ENCODE measurements around the gene TMEM176A.

The TMEM176A gene

GRCh38 chr7:150824379-150825177 lies 24.0 kb downstream of the TMEM176A start:
- H3K27me3 ChIP-seq (ENCODE audit: low read length) = no peaks in the 10 kb centered on the region
- no peaks in the 10 kb centered on the region for H4K20me1 ChIP-seq (ENCODE audit: low read depth, low read length)
- no peaks in the 10 kb centered on the region for H3F3A ChIP-seq (ENCODE audit: insufficient read depth)
- H3K27ac ChIP-seq (ENCODE audit: low read depth, low read length) = no peak overlapping the region
- H2AFZ ChIP-seq (ENCODE audit: low read depth, low read length, severe bottlenecking) = no peak overlapping the region
- H3K4me3 ChIP-seq (ENCODE audit: insufficient read depth, low read length, poor library complexity, severe bottlenecking) = no peak overlapping the region
- no peaks in the 10 kb centered on the region for H3K79me2 ChIP-seq (ENCODE audit: insufficient read depth, low read length)
- no peak for TF ChIP-seq EZH2phosphoT487 (conservative IDR thresholded peaks at IDR 0.05; ENCODE audit: low read length)
- TF ChIP-seq CTCF (IDR thresholded peaks at IDR 0.05; ENCODE audit: insufficient read depth, low read length, poor library complexity, severe bottlenecking) = no peak
- no peak overlapping the region for H3K4me2 ChIP-seq (ENCODE audit: low read depth, low read length, poor library complexity, severe bottlenecking)
- H3K36me3 ChIP-seq (ENCODE audit: low read length) = no peaks in the 10 kb centered on the region
- H3K9me2 ChIP-seq (replicated peaks; ENCODE audit: insufficient read depth, low read length) = no peaks in the 10 kb centered on the region
- H3K9me3 ChIP-seq (ENCODE audit: insufficient read depth, low read length) = no peaks in the 10 kb centered on the region
- no peak overlapping the region for H3K9ac ChIP-seq (ENCODE audit: low read length)

GRCh38 chr7:150826061-150826849 lies 25.7 kb downstream of the TMEM176A start:
- H3K9me3 ChIP-seq (ENCODE audit: insufficient read depth, low read length) = no peaks in the 10 kb centered on the region
- H3F3A ChIP-seq (ENCODE audit: insufficient read depth) = no peaks in the 10 kb centered on the region
- H4K20me1 ChIP-seq (ENCODE audit: low read depth, low read length) = no peaks in the 10 kb centered on the region
- no peak overlapping the region for H3K9ac ChIP-seq (ENCODE audit: low read length)
- TF ChIP-seq CTCF (IDR thresholded peaks at IDR 0.05; ENCODE audit: insufficient read depth, low read length, poor library complexity, severe bottlenecking) (no peak), EZH2phosphoT487 (conservative IDR thresholded peaks at IDR 0.05; ENCODE audit: low read length) (no peak)
- H3K9me2 ChIP-seq (replicated peaks; ENCODE audit: insufficient read depth, low read length) = no peaks in the 10 kb centered on the region
- H3K27ac ChIP-seq (ENCODE audit: low read depth, low read length) = no peak overlapping the region
- H2AFZ ChIP-seq (ENCODE audit: low read depth, low read length, severe bottlenecking) = no peak overlapping the region
- no peaks in the 10 kb centered on the region for H3K27me3 ChIP-seq (ENCODE audit: low read length)
- no peak overlapping the region for H3K4me3 ChIP-seq (ENCODE audit: insufficient read depth, low read length, poor library complexity, severe bottlenecking)
- no peaks in the 10 kb centered on the region for H3K79me2 ChIP-seq (ENCODE audit: insufficient read depth, low read length)
- no peaks in the 10 kb centered on the region for H3K36me3 ChIP-seq (ENCODE audit: low read length)
- no peak overlapping the region for H3K4me2 ChIP-seq (ENCODE audit: low read depth, low read length, poor library complexity, severe bottlenecking)

GRCh38 chr7:150828384-150828783 lies 27.8 kb downstream of the TMEM176A start:
- H3K9me3 ChIP-seq (ENCODE audit: insufficient read depth, low read length) = no peaks in the 10 kb centered on the region
- no peaks in the 10 kb centered on the region for H3F3A ChIP-seq (ENCODE audit: insufficient read depth)
- H3K4me3 ChIP-seq (ENCODE audit: insufficient read depth, low read length, poor library complexity, severe bottlenecking) = no peak overlapping the region
- H3K4me2 ChIP-seq (ENCODE audit: low read depth, low read length, poor library complexity, severe bottlenecking) = no peak overlapping the region
- H3K27me3 ChIP-seq (ENCODE audit: low read length) = no peaks in the 10 kb centered on the region
- no peak overlapping the region for H3K9ac ChIP-seq (ENCODE audit: low read length)
- H3K9me2 ChIP-seq (replicated peaks; ENCODE audit: insufficient read depth, low read length) = no peaks in the 10 kb centered on the region
- no peak overlapping the region for H3K27ac ChIP-seq (ENCODE audit: low read depth, low read length)
- H2AFZ ChIP-seq (ENCODE audit: low read depth, low read length, severe bottlenecking) = no peak overlapping the region
- no peaks in the 10 kb centered on the region for H3K36me3 ChIP-seq (ENCODE audit: low read length)
- H3K79me2 ChIP-seq (ENCODE audit: insufficient read depth, low read length) = no peaks in the 10 kb centered on the region
- TF ChIP-seq CTCF (IDR thresholded peaks at IDR 0.05; ENCODE audit: insufficient read depth, low read length, poor library complexity, severe bottlenecking) (no peak), EZH2phosphoT487 (conservative IDR thresholded peaks at IDR 0.05; ENCODE audit: low read length) (no peak)
- H4K20me1 ChIP-seq (ENCODE audit: low read depth, low read length) = no peaks in the 10 kb centered on the region
